ENCODE results near the gene TTF2. TPM values are rescaled to one million over a fixed set of nuclear protein-coding genes. Genes with fewer than 3 reads are reported as not detected.

The TTF2 gene
- total and polyA plus RNA-seq, 2 of the 8 experiments (the other 6 are each of a cell fraction or from before 2014, with no cell fraction given) = 16.9 to 89.6 TPM

GRCh38 chr1:117121589-117122329 lies 61.6 kb downstream of the TTF2 start, which contains the start of gene TRIM45 (continued):
- TF ChIP-seq CTCF (IDR thresholded peaks at IDR 0.05; ENCODE audit: control extremely low read depth in 1 of 3, insufficient read depth in 1 of 3, low read depth in 1 of 3, low read length in 3 of 3) = peak; percentile 60 to 69 (median 65)
- no peak for TF ChIP-seq SP4 (IDR thresholded peaks at IDR 0.05; ENCODE audit: low read length)
- TF ChIP-seq POLR2A (IDR thresholded peaks at IDR 0.05; ENCODE audit: control extremely low read depth in 1 of 2, low read depth in 2 of 2, low read length in 2 of 2) = peak; percentile 70
